HG03064 (cell line): ENCODE data around the gene MACO1.
"Not testable (repeated sequence)": the region's sequence is repeated elsewhere in the genome, so short reads cannot be mapped to it uniquely, and the experiment has no call there.

Experiments used
- ATAC-seq: cut with Tn5 transposase; IDR thresholded peaks from one replicate; pipeline ENCODE4 v1.9.1; 2021; ENCODE audit warnings: low read depth; ENCODE audit not compliant: unreplicated experiment

MACO1 gene

GRCh38 chr1:25420715-25421114 lies 10.0 kb upstream of the MACO1 start, which contains the start of gene RHCE:
Gene RHCE (minus strand): TSS chr1:25420825. CDS start chr1:25420786, 39 bp downstream.
- not testable (repeated sequence) for ATAC-seq

GRCh38 chr1:25423206-25423605 lies 7.5 kb upstream of the MACO1 start:
- ATAC-seq = not testable (repeated sequence)

- no peak for ATAC-seq
These were observed 5.3 kb upstream of the MACO1 start for GRCh38 chr1:25425098-25426085.

GRCh38 chr1:25427696-25428095 lies 3.0 kb upstream of the MACO1 start:
- ATAC-seq = no peak

GRCh38 chr1:25428475-25429166 lies 2.1 kb upstream of the MACO1 start:
- ATAC-seq = no peak

- peak; percentile 14 for ATAC-seq
These were observed 527 bp downstream of the MACO1 start for GRCh38 chr1:25430967-25431881.

- no peak for ATAC-seq
These were observed 1.4 kb downstream of the MACO1 start for GRCh38 chr1:25431955-25432719.

GRCh38 chr1:25432749-25433388 lies 2.2 kb downstream of the MACO1 start:
- no peak for ATAC-seq

- ATAC-seq = no peak
These were observed 2.9 kb downstream of the MACO1 start for GRCh38 chr1:25433389-25434186.

GRCh38 chr1:25435397-25436108 lies 4.9 kb downstream of the MACO1 start:
- ATAC-seq = no peak

- no peak for ATAC-seq
These were observed 7.0 kb downstream of the MACO1 start for GRCh38 chr1:25437672-25438071.

- ATAC-seq = no peak
These were observed 8.6 kb downstream of the MACO1 start for GRCh38 chr1:25439287-25439686.

- ATAC-seq = no peak
These were observed 11.5 kb downstream of the MACO1 start for GRCh38 chr1:25442178-25442577.

GRCh38 chr1:25443030-25443699 lies 12.5 kb downstream of the MACO1 start:
- ATAC-seq = no peak

GRCh38 chr1:25444604-25445003 lies 13.9 kb downstream of the MACO1 start:
- ATAC-seq = not testable (repeated sequence)

GRCh38 chr1:25445993-25446538 lies 15.4 kb downstream of the MACO1 start:
- no peak for ATAC-seq

- no peak for ATAC-seq
These were observed 16.9 kb downstream of the MACO1 start for GRCh38 chr1:25447547-25447946.
